H1 (cell line): ENCODE results near the gene BCAR3. TPM values are rescaled to one million over a fixed set of nuclear protein-coding genes. Genes with fewer than 3 reads are reported as not detected.

Experiments
- SIN3A ChIP-seq, 2 experiments: IDR thresholded peaks in 1 of 2; conservative IDR thresholded peaks in 1 of 2; 2 replicates each; pipeline ENCODE4 v1.6.1; 2011 to 2012; ENCODE audit warnings: low read length in 2 of 2, improper control_type of control experiment in 1 of 2, low read depth in 1 of 2, mild to moderate bottlenecking in 1 of 2
- polyA plus RNA-seq, 7 experiments: library from polyadenylated mRNA; depleted of rRNA in 3 of 7; stranded (reverse) in 5 of 7; unstranded in 2 of 7; fragments of >200 nt in 5 of 7; fragments of 200-250 nt in 2 of 7; gene quantifications; 1 replicate in 5 of 7; 2 replicates in 1 of 7; 4 replicates in 1 of 7; pipeline versions ENCODE4 v1.2.1 to v1.2.3, GENCODE V29; 2011 to 2013; ENCODE audit warnings: missing spikeins in 2 of 7, mixed read lengths in 2 of 7
- total RNA-seq: library from RNA; stranded (reverse); fragmentation: NEBNext Ultra II Directional; extraction: Animal tissue kit (Norgen Biotek cat#: 25700); gene quantifications from 2 replicates; pipeline ENCODE4 v1.2.1, GENCODE V29; 2021
- TF ChIP-seq, protein P1 (sequence below): fragments of 300-600 bp; sonication (generic); IDR thresholded peaks from 2 replicates; pipeline ENCODE4 v1.7.1; 2012; ENCODE audit warnings: low read length, moderate library complexity, mild to moderate bottlenecking, inconsistent platforms; ENCODE audit not compliant: insufficient replicate concordance

BCAR3 gene
- total and polyA plus RNA-seq, 2 of the 8 experiments (the other 6 are each of a cell fraction or from before 2014, with no cell fraction given): 5.6 to 9.2 TPM

DNA sequence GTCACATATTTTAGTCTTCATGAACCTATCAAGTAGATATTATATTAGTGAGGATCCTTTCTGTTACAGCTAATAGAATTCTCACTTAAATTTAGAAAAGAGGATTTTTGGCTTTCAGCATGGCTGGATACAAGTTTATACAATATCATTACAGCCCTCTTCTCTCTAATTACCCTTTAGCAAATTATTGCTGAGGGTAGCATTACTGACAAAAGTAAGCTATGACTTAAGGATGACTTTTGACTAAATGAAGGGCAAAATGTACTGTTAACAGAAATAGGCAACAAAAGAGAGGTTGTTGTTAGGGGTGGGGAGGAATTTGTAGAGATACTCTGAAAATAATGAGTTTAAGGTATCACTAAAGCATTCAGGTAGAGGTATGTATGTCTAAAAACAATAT is 148.0 kb downstream of the BCAR3 start (continued):
- TF ChIP-seq, protein P1, sequence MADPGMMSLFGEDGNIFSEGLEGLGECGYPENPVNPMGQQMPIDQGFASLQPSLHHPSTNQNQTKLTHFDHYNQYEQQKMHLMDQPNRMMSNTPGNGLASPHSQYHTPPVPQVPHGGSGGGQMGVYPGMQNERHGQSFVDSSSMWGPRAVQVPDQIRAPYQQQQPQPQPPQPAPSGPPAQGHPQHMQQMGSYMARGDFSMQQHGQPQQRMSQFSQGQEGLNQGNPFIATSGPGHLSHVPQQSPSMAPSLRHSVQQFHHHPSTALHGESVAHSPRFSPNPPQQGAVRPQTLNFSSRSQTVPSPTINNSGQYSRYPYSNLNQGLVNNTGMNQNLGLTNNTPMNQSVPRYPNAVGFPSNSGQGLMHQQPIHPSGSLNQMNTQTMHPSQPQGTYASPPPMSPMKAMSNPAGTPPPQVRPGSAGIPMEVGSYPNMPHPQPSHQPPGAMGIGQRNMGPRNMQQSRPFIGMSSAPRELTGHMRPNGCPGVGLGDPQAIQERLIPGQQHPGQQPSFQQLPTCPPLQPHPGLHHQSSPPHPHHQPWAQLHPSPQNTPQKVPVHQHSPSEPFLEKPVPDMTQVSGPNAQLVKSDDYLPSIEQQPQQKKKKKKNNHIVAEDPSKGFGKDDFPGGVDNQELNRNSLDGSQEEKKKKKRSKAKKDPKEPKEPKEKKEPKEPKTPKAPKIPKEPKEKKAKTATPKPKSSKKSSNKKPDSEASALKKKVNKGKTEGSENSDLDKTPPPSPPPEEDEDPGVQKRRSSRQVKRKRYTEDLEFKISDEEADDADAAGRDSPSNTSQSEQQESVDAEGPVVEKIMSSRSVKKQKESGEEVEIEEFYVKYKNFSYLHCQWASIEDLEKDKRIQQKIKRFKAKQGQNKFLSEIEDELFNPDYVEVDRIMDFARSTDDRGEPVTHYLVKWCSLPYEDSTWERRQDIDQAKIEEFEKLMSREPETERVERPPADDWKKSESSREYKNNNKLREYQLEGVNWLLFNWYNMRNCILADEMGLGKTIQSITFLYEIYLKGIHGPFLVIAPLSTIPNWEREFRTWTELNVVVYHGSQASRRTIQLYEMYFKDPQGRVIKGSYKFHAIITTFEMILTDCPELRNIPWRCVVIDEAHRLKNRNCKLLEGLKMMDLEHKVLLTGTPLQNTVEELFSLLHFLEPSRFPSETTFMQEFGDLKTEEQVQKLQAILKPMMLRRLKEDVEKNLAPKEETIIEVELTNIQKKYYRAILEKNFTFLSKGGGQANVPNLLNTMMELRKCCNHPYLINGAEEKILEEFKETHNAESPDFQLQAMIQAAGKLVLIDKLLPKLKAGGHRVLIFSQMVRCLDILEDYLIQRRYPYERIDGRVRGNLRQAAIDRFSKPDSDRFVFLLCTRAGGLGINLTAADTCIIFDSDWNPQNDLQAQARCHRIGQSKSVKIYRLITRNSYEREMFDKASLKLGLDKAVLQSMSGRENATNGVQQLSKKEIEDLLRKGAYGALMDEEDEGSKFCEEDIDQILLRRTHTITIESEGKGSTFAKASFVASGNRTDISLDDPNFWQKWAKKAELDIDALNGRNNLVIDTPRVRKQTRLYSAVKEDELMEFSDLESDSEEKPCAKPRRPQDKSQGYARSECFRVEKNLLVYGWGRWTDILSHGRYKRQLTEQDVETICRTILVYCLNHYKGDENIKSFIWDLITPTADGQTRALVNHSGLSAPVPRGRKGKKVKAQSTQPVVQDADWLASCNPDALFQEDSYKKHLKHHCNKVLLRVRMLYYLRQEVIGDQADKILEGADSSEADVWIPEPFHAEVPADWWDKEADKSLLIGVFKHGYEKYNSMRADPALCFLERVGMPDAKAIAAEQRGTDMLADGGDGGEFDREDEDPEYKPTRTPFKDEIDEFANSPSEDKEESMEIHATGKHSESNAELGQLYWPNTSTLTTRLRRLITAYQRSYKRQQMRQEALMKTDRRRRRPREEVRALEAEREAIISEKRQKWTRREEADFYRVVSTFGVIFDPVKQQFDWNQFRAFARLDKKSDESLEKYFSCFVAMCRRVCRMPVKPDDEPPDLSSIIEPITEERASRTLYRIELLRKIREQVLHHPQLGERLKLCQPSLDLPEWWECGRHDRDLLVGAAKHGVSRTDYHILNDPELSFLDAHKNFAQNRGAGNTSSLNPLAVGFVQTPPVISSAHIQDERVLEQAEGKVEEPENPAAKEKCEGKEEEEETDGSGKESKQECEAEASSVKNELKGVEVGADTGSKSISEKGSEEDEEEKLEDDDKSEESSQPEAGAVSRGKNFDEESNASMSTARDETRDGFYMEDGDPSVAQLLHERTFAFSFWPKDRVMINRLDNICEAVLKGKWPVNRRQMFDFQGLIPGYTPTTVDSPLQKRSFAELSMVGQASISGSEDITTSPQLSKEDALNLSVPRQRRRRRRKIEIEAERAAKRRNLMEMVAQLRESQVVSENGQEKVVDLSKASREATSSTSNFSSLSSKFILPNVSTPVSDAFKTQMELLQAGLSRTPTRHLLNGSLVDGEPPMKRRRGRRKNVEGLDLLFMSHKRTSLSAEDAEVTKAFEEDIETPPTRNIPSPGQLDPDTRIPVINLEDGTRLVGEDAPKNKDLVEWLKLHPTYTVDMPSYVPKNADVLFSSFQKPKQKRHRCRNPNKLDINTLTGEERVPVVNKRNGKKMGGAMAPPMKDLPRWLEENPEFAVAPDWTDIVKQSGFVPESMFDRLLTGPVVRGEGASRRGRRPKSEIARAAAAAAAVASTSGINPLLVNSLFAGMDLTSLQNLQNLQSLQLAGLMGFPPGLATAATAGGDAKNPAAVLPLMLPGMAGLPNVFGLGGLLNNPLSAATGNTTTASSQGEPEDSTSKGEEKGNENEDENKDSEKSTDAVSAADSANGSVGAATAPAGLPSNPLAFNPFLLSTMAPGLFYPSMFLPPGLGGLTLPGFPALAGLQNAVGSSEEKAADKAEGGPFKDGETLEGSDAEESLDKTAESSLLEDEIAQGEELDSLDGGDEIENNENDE: no peak
- no peak for TF ChIP-seq SIN3A (conservative IDR thresholded peaks at IDR 0.05 in 1 of 2, IDR thresholded peaks at IDR 0.05 in 1 of 2; ENCODE audit: low read depth in 1 of 2, low read length in 2 of 2)
